ENCODE data around the gene CORO7.
"Not testable (repeated sequence)": the region's sequence is repeated elsewhere in the genome, so short reads cannot be mapped to it uniquely, and the experiment has no call there.

The CORO7 gene

GRCh38 chr16:4402439-4403132, 13.8 kb downstream of the CORO7 start:
- DNase-seq (ENCODE audit: low read depth in 3 of 3), result peak; percentile 33 to 66 (median 55)

GRCh38 chr16:4401510-4401909, 14.9 kb downstream of the CORO7 start:
- DNase-seq (ENCODE audit: low read depth in 3 of 3), result no peak

GRCh38 chr16:4401094-4401501, 15.3 kb downstream of the CORO7 start:
- no peak for DNase-seq (ENCODE audit: low read depth in 3 of 3)

- no peak for DNase-seq (ENCODE audit: low read depth in 3 of 3)
These were observed 17.2 kb downstream of the CORO7 start for GRCh38 chr16:4399001-4399730.

- DNase-seq (ENCODE audit: low read depth in 3 of 3), result no peak
These were observed 21.2 kb downstream of the CORO7 start for GRCh38 chr16:4395055-4395726.

- not testable (repeated sequence) for DNase-seq (ENCODE audit: low read depth in 3 of 3)
These were observed 22.5 kb downstream of the CORO7 start for GRCh38 chr16:4393850-4394249.

- DNase-seq (ENCODE audit: low read depth in 3 of 3), result no peak
These were observed 23.2 kb downstream of the CORO7 start for GRCh38 chr16:4393240-4393600.

- DNase-seq (ENCODE audit: low read depth in 3 of 3), result no peak
These were observed 23.8 kb downstream of the CORO7 start for GRCh38 chr16:4392382-4393239.

GRCh38 chr16:4391631-4392381, 24.6 kb downstream of the CORO7 start:
- DNase-seq (ENCODE audit: low read depth in 3 of 3), result no peak

GRCh38 chr16:4390266-4391260, 25.8 kb downstream of the CORO7 start:
- DNase-seq (ENCODE audit: low read depth in 3 of 3), result no peak

GRCh38 chr16:4389051-4389955, 27.1 kb downstream of the CORO7 start:
- no peak for DNase-seq (ENCODE audit: low read depth in 3 of 3)

- no peak for DNase-seq (ENCODE audit: low read depth in 3 of 3)
These were observed 27.9 kb downstream of the CORO7 start for GRCh38 chr16:4388271-4389021.

GRCh38 chr16:4387781-4388180, 28.6 kb downstream of the CORO7 start:
- DNase-seq (ENCODE audit: low read depth in 3 of 3), result no peak

GRCh38 chr16:4386951-4387565, 29.3 kb downstream of the CORO7 start:
- DNase-seq (ENCODE audit: low read depth in 3 of 3), result no peak

- DNase-seq (ENCODE audit: low read depth in 3 of 3), result no peak
These were observed 30.0 kb downstream of the CORO7 start for GRCh38 chr16:4386451-4386805.

GRCh38 chr16:4385789-4386450, 30.5 kb downstream of the CORO7 start:
- DNase-seq (ENCODE audit: low read depth in 3 of 3), result no peak

GRCh38 chr16:4385066-4385788, 31.2 kb downstream of the CORO7 start:
- DNase-seq (ENCODE audit: low read depth in 3 of 3), result no peak

Data from stimulated activated CD4-positive, alpha-beta T cell treated with anti-CD3 and anti-CD28 coated beads, TNF-alpha, amount 100 ng/mL, for 48 hours (primary cell).